Endothelial cell of umbilical vein (primary cell): ENCODE measurements around the gene CTXND1.

Source experiments
- CTCF ChIP-seq, 2 donors: IDR thresholded peaks; 1 replicate in 1 of 2; 2 replicates in 1 of 2; pipeline ENCODE4 v1.5.1; 2011; ENCODE audit warnings: low read length in 2 of 2, mild to moderate bottlenecking in 2 of 2, moderate library complexity in 2 of 2, control low read depth in 1 of 2, inconsistent platforms in 1 of 2, low read depth in 1 of 2; ENCODE audit not compliant: insufficient read depth in 1 of 2; ENCODE audit errors: extremely low read depth in 1 of 2
- JUN ChIP-seq: IDR thresholded peaks from 2 replicates; pipeline ENCODE4 v1.6.1; 2011; ENCODE audit warnings: borderline replicate concordance, low read depth; ENCODE audit not compliant: insufficient read length, insufficient read depth
- MAX ChIP-seq: IDR thresholded peaks from 2 replicates; pipeline ENCODE4 v1.6.1; 2011; ENCODE audit not compliant: insufficient read depth, insufficient read length
- POLR2A ChIP-seq: IDR thresholded peaks from 2 replicates; pipeline ENCODE4 v1.6.1; 2012; ENCODE audit warnings: low read depth, mild to moderate bottlenecking, control low read depth, low read length

- no peak for TF ChIP-seq CTCF (IDR thresholded peaks at IDR 0.05; ENCODE audit: extremely low read depth in 1 of 2, insufficient read depth in 1 of 2, low read depth in 1 of 2, low read length in 2 of 2)
- no peak for TF ChIP-seq JUN
- no peak for TF ChIP-seq MAX
- TF ChIP-seq POLR2A, result no peak
Measured at GRCh38 chr15:80170596-80170995, 81.4 kb downstream of the CTXND1 start.
